Measurements from ENCODE around the gene MBNL1.

- TF ChIP-seq CTCF (IDR thresholded peaks at IDR 0.05; ENCODE audit: low read length) (no peak), EZH2phosphoT487 (IDR thresholded peaks at IDR 0.05; ENCODE audit: low read length) (no peak)
Measured at GRCh38 chr3:152505926-152506325, 237.2 kb downstream of the MBNL1 start.
